IPS-NIHi11 (cell line): ENCODE data around the gene MYH16.
"Not testable (repeated sequence)": the region's sequence is repeated elsewhere in the genome, so short reads cannot be mapped to it uniquely, and the experiment has no call there.

Experiments used
- DNase-seq: peaks from one replicate; pipeline ENCODE4 v3.0.0; 2012; ENCODE audit warnings: mixed read lengths, low spot score

Gene MYH16

DNA sequence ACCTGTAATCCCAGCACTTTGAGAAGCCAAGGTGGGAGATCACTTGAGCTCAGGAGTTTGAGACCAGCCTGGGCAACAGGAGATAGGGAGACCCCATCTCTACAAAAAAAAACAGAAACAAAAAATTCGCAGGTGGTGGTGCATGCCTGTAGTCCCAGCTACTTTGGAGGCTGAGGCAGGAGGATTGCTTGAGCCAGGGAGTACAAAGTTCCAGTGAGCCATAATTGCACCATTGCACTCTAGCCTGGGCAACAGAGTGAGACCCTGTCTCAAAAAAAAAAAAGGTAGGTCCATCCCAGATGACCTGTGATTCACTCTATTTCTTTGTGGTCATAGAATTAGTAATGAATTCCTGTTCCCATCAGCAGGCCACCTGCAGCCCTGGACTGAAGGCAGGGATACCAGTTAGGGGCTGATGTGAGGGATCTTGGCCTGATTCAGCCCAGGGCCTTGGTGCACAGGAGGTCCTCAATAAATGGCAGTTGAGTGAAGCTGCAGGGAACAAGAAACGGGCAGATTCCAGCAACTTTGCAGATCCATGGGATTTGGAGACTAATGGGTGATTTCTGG, at the start of gene MYH16:
TSS of gene MYH16 (plus strand) at position 364 of the 570 bp plus-strand sequence.
- DNase-seq: no peak

GRCh38 chr7:99224263-99224898, 48.3 kb upstream of the MYH16 start:
- DNase-seq: not testable (repeated sequence)

DNA sequence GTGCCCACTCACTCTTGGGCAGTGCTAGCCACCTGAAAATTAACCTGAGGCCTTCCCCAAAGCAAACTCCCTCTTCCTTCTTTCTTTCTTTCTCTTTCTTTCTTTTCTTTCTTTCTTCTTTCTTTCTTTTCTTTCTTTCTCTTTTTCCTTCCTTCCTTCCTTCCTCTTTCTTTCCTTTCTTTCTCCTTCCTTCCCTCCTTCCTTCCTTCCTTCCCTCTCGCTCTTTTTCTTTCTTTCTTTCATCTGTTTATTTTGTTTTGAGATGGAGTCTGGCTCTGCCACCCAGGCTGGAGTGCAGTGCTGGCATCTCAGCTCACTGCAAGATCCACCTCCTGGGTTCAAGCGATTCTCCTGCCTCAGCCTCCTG, 47.8 kb upstream of the MYH16 start:
- no peak for DNase-seq

DNA sequence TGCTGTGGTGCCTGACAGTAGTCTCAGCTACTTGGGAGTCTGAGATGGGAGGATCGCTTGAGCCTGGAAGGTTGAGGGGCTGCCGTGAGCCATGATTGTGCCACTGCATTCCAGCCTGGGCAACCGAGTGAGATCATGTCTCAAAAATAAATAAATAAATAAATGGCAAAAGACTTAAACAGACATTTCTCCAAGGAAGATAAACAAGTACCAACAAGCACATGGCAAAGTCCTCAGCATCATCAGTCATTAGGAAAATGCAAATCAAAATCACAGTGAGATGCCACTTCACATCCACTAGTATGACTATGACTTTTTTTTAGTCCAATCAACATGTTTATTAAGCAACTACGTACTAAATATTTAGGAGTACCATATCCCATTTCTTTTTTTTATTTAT, 43.4 kb upstream of the MYH16 start:
- DNase-seq: no peak

GRCh38 chr7:99232082-99232770, 40.4 kb upstream of the MYH16 start:
- no peak for DNase-seq

- DNase-seq: not testable (repeated sequence)
These were observed 39.7 kb upstream of the MYH16 start for GRCh38 chr7:99232955-99233354.

DNA sequence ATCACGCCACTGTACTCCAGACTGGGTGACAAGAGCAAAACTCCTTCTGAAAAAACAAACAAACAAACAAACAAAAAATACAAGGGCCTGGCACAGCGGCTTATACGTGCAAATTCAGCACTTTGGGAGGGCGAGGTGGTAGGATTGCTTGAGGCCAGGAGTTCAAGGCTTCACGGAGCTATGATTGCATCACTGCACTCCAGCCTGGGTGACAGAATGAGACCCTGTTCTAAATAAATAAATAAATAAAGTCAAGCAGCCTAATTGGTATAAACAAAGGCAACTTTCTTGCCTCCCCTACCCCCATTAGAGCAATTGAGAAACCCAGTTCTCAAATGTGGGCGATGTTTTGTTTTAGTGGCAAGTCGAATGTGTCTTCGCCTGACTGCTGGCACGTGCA, 38.5 kb upstream of the MYH16 start:
- DNase-seq: no peak

DNA sequence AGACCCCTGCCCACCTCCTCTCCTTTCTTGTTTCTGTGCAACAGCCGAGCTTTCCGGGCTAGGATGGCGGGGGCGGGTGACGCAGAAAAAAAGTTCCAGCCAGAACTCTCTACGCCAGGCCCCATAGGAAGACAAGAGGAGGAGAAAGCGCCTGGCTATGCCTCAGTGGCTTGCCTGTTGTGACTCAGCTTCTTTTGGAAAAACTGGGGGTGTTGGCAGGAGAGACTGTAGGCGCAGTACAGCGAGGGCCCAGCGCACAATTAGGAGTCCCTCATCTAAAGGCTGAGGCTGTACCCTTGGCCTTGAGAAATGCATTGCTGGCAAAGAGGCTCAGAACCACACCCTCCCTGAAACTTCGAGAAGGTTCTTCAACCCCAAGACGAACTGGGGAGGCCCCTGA, 36.7 kb upstream of the MYH16 start:
- no peak for DNase-seq

DNA sequence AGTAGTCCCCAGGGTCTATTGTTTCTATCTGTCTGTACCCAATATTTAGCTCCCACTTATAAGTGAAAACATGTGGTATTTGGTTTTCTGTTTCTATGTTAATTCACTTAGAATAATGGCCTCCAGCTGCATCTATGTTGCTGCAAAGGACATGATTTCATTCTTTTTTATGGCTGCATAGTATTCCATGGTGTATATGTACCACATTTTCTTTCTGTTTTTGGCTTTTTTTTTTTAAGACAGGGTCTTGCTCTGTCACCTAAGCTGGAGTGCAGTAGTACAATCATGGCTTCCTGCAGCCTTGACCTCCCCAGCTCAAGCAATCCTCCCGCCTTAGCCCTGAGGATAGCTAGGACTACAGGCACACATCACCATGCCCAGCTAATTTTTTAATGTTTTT, 34.8 kb upstream of the MYH16 start:
- DNase-seq: not testable (repeated sequence)

DNA sequence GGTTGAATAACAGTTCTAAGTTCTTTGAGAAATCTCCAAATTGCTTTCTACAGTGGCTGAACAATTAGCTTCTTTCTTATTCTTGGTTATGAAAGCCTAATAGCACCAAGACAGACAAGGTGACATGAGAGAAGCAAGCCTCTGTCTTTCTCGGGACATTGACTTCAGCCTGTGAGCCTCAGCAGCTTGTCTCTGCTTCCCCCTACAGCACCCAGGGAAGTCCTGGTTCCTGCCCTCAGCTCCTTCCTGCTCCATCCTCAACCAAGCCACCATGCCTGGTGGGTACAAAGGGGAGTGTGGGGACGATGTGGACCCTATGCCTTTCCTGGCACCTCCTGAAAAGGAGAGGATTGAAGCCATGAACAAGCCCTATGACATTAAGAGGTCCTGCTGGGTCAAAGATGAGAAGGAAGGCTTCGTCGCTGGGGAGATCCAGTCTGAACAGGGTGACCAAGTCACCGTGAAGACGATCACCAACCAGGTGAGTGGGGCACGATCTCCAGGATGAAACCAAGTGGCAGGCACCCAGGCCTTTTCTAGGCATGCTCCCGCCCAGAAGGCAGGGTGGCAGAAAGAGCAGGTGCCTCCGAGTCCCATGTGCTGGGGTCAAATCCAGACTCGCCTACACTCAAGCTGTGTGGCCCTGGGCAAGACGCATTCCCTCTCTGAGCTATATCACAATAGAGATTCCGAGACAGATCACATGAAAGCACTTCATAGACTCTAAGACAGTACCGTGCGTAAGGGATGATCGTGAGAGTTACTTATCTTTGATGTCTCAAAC, 33.9 kb upstream of the MYH16 start:
- no peak for DNase-seq

DNA sequence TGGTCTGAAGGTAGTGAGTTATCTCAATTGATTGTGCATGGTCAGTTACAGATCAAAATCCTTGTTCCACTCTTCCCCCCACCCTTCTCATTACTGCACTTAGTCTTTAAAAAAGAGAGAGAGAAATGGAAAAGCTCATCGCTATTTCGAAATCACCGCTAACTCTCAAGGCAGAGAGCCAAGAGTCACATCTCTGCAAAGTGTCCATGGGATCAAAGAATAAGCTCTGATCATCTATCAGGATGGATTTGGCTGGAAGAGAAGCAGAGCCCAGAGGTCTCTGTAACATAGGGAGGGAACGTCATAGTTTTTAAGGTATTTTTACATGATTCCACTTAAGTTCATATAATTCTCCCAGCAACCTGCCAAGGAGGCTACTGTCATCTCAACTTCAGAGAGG, 30.0 kb upstream of the MYH16 start:
- DNase-seq: no peak

GRCh38 chr7:99243751-99244337, 28.8 kb upstream of the MYH16 start:
- DNase-seq: no peak

- peak; percentile 11 for DNase-seq
These were observed 27.7 kb upstream of the MYH16 start for GRCh38 chr7:99244939-99245338.

DNA sequence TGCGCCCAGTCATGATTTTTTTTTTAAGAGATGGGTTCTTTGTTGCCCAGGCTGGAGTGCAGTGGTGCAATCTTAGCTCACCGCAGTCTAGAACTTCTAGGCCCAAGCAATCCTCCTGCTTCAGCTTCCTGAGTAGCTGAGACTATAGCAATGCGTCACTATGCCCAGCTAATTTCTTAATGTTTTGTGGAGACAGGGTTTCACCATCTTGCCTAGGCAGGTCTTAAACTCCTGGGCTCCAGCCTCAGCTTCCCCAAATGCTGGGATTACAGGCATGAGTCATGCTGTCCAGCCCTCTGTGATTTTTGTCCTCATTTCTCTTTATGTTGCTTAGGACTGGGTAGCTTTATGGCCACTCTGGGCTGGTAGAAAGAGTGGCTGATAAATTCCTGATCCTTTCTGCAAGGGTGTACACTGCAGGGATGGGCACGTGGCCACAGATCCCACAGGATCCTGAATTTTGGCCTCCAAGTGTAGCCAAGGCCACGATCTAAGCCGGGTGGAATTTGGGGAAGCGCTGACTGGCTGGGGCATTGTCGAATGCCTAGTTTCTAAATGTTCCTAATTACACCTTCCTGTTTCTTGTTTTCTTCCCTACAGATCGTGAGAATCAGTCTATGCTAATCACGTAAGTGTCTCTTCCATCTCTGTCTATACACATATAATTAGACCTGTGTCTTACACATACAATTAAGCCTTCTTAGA, 24.1 kb upstream of the MYH16 start:
- DNase-seq: no peak

- DNase-seq: no peak
These were observed 22.6 kb upstream of the MYH16 start for GRCh38 chr7:99249985-99250575.

DNA sequence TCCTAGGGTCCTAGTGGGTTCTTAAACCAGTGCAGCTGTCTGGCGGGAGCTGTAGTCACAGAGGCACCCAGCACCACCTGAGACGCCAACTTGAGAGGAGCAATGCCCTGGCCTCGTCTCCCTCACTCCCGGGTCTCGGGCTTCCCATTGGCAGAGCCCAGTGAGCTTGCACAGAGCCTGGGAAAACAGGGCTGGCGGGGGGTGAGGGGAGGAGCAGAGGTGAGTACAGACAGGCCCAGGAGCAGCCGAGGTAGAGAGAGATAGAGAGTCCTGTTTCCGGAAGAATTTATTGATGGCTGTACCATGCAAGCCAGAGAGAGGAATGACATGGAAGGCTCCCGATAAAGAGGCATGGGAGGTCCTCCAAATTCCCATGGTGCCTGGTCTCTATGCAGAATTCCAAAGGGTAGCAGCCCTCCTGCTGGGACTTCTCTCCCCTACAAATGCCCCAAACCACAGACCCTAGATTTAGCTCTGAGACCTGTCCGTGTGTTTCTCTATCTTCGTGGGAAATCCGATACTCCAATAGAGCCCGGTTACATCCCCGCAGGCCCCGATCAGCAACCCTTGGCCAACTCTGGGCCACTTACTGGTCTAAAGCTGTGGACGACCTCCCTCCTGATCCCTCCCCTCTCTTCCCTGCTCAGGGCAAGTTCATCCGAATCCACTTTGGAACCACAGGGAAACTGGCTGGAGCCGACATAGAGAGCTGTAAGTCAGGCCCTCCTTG, 20.3 kb upstream of the MYH16 start:
- no peak for DNase-seq

- no peak for DNase-seq
These were observed 19.3 kb upstream of the MYH16 start for GRCh38 chr7:99253369-99253768.

GRCh38 chr7:99254390-99254789, 18.2 kb upstream of the MYH16 start:
- no peak for DNase-seq

DNA sequence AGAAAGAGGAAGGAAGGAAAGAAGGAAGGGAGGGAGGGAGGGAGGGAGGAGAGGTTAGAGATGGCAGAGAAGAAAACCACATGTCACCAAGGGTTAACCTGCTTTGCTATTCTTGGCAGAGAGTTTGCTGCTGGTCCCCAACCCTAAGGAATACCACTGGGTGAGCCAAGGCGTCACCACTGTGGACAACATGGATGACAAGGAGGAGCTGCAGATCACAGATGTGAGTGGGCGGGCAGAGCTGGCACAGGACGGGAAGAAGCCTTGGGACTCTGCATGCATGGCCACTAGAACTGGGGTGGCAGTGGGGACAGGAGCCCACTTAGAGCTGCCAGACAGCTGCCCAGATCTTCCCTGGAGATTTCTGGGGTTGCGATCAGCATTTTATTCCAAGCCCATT, 17.2 kb upstream of the MYH16 start:
- DNase-seq: no peak

- DNase-seq: no peak
These were observed 15.6 kb upstream of the MYH16 start for GRCh38 chr7:99257065-99257464.

DNA sequence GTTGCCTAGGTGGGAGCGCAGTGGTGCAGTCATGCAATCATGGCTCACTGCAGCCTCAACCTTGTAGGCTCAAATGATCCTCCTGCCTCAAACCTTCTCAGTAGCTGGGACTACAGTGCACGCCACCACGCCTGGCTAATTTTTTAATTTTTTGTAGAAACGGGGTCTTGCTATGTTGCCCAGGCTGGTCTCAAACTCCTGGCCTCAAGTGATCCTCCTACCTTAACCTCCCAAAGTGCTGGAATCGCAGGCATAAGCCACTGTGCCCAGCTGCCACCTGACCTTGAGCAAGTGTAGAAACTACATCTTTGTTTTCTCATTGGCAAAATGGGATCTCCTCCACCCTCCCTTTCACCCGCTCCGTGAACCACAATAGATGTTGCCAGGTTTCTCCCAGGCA, 15.0 kb upstream of the MYH16 start:
- no peak for DNase-seq
